Activated naive CD4-positive, alpha-beta T cell treated with Interleukin-2 at 50 U/mL for 16 hours (primary cell): ENCODE results near the gene CEP135.
"Not testable (repeated sequence)": the region's sequence is repeated elsewhere in the genome, so short reads cannot be mapped to it uniquely, and the experiment has no call there.

ENCODE experiments used
- DNase-seq: peaks from one replicate; pipeline ENCODE4 v3.0.0-alpha.2; 2020

Gene CEP135

GRCh38 chr4:56038487-56039162 is 89.9 kb downstream of the CEP135 start:
- DNase-seq, result no peak

GRCh38 chr4:56040842-56041241 is 92.1 kb downstream of the CEP135 start:
- no peak for DNase-seq

- DNase-seq, result no peak
Observed at GRCh38 chr4:56042225-56042624, 93.5 kb downstream of the CEP135 start.

GRCh38 chr4:56048383-56048701 is 99.6 kb downstream of the CEP135 start:
- no peak for DNase-seq

GRCh38 chr4:56048702-56049431 is 100.1 kb downstream of the CEP135 start:
- DNase-seq, result peak; percentile 40

GRCh38 chr4:56050625-56051024 is 101.9 kb downstream of the CEP135 start:
- DNase-seq, result no peak

- DNase-seq, result no peak
Observed at GRCh38 chr4:56051029-56051709, 102.4 kb downstream of the CEP135 start.

GRCh38 chr4:56051710-56052075 is 102.9 kb downstream of the CEP135 start:
- no peak for DNase-seq

GRCh38 chr4:56052481-56052880 is 103.7 kb downstream of the CEP135 start:
- no peak for DNase-seq

GRCh38 chr4:56052966-56053365 is 104.2 kb downstream of the CEP135 start:
- DNase-seq, result no peak

GRCh38 chr4:56055027-56055977 is 106.6 kb downstream of the CEP135 start:
- no peak for DNase-seq

GRCh38 chr4:56055991-56056390 is 107.2 kb downstream of the CEP135 start:
- DNase-seq, result no peak

GRCh38 chr4:56058555-56058954 is 109.8 kb downstream of the CEP135 start:
- DNase-seq, result no peak

GRCh38 chr4:56060036-56060435 is 111.3 kb downstream of the CEP135 start:
- DNase-seq, result no peak

- DNase-seq, result no peak
Observed at GRCh38 chr4:56062106-56062505, 113.4 kb downstream of the CEP135 start.

GRCh38 chr4:56062526-56063145 is 113.9 kb downstream of the CEP135 start:
- DNase-seq, result no peak

GRCh38 chr4:56066493-56066892 is 117.7 kb downstream of the CEP135 start:
- DNase-seq, result no peak

- no peak for DNase-seq
Observed at GRCh38 chr4:56067826-56068225, 119.1 kb downstream of the CEP135 start.

- not testable (repeated sequence) for DNase-seq
Observed at GRCh38 chr4:56072730-56073129, 124.0 kb downstream of the CEP135 start.

GRCh38 chr4:56077676-56078075 is 128.9 kb downstream of the CEP135 start:
- DNase-seq, result no peak

- DNase-seq, result no peak
Observed at GRCh38 chr4:56078866-56079265, 130.1 kb downstream of the CEP135 start.

- DNase-seq, result no peak
Observed at GRCh38 chr4:56080384-56080783, 131.6 kb downstream of the CEP135 start.

- DNase-seq, result no peak
Observed at GRCh38 chr4:56082829-56083228, 134.1 kb downstream of the CEP135 start.
